Liver (tissue), 9 donors: ENCODE measurements around the gene SLCO1A2. TPM values are rescaled to one million over a fixed set of nuclear protein-coding genes. Genes with fewer than 3 reads are reported as not detected.

ENCODE experiments used
- DNase-seq: peaks from one replicate; pipeline ENCODE4 v3.0.0-alpha.2; 2017; ENCODE audit warnings: low spot score
- H3K27ac ChIP-seq, 2 donors: one replicate each; pipeline ENCODE4 v1.7.0; 2013; ENCODE audit warnings: inconsistent platforms in 2 of 2, low read length in 2 of 2, control low read depth in 1 of 2, low read depth in 1 of 2, mild to moderate bottlenecking in 1 of 2
- H3K27me3 ChIP-seq, 4 donors: one replicate each; pipeline versions ENCODE4 v1.6.1 to v1.7.0; 2013; ENCODE audit warnings: low read length in 3 of 4, inconsistent platforms in 1 of 4, mild to moderate bottlenecking in 1 of 4, moderate library complexity in 1 of 4; ENCODE audit not compliant: control insufficient read depth in 4 of 4, insufficient read depth in 4 of 4
- H3K36me3 ChIP-seq, 4 donors: one replicate each; pipeline versions ENCODE4 v1.6.1 to v1.7.0; 2013; ENCODE audit warnings: low read length in 3 of 4, mild to moderate bottlenecking in 3 of 4, low read depth in 1 of 4, moderate library complexity in 1 of 4; ENCODE audit not compliant: control insufficient read depth in 4 of 4, insufficient read depth in 3 of 4
- H3K4me1 ChIP-seq, 4 donors: one replicate each; pipeline versions ENCODE4 v1.6.1 to v1.7.0; 2013; ENCODE audit warnings: low read length in 3 of 4, mild to moderate bottlenecking in 3 of 4, moderate library complexity in 1 of 4; ENCODE audit not compliant: control insufficient read depth in 4 of 4, insufficient read depth in 4 of 4
- H3K4me3 ChIP-seq, 3 donors: one replicate each; pipeline versions ENCODE4 v1.6.1 to v1.7.0; 2013; ENCODE audit warnings: low read length in 3 of 3, control low read depth in 1 of 3, low read depth in 1 of 3, mild to moderate bottlenecking in 1 of 3
- H3K9ac ChIP-seq, 2 donors: one replicate each; pipeline ENCODE4 v1.7.0; 2013; ENCODE audit warnings: low read length in 2 of 2, mild to moderate bottlenecking in 2 of 2, moderate library complexity in 2 of 2, control low read depth in 1 of 2, low read depth in 1 of 2
- H3K9me3 ChIP-seq, 4 donors: one replicate each; pipeline versions ENCODE4 v1.6.1 to v1.7.0; 2013; ENCODE audit warnings: low read length in 3 of 4; ENCODE audit not compliant: control insufficient read depth in 4 of 4
- ATF3 ChIP-seq: IDR thresholded peaks from 2 replicates; pipeline ENCODE4 v1.6.1; 2016; ENCODE audit warnings: antibody characterized with exemption
- EGR1 ChIP-seq, 2 donors: IDR thresholded peaks; 2 replicates each; pipeline ENCODE4 v1.6.1; 2016 to 2018; ENCODE audit warnings: antibody characterized with exemption in 2 of 2, low read depth in 2 of 2
- FOXA1 ChIP-seq: IDR thresholded peaks from 2 replicates; pipeline ENCODE4 v1.6.1; 2016; ENCODE audit warnings: antibody characterized with exemption
- FOXA2 ChIP-seq: IDR thresholded peaks from 2 replicates; pipeline ENCODE4 v1.6.1; 2016; ENCODE audit warnings: antibody characterized with exemption
- GABPA ChIP-seq, 2 donors: IDR thresholded peaks in 1 of 2; conservative IDR thresholded peaks in 1 of 2; 2 replicates each; pipeline ENCODE4 v1.6.1; 2016; ENCODE audit warnings: antibody characterized with exemption in 2 of 2, mild to moderate bottlenecking in 1 of 2, moderate library complexity in 1 of 2
- HNF4A ChIP-seq, 2 donors: conservative IDR thresholded peaks; 2 replicates each; pipeline ENCODE4 v1.6.1; 2016; ENCODE audit warnings: antibody characterized with exemption in 2 of 2, mild to moderate bottlenecking in 2 of 2
- HNF4G ChIP-seq: IDR thresholded peaks from 2 replicates; pipeline ENCODE4 v1.6.1; 2016; ENCODE audit warnings: antibody characterized with exemption
- MAX ChIP-seq: IDR thresholded peaks from 2 replicates; pipeline ENCODE4 v1.6.1; 2016; ENCODE audit warnings: antibody characterized with exemption
- NR2F2 ChIP-seq: IDR thresholded peaks from 2 replicates; pipeline ENCODE4 v1.6.1; 2016; ENCODE audit warnings: antibody characterized with exemption
- RAD21 ChIP-seq, 2 donors: IDR thresholded peaks; 2 replicates each; pipeline ENCODE4 v1.6.1; 2016; ENCODE audit warnings: antibody characterized with exemption in 2 of 2, mild to moderate bottlenecking in 2 of 2
- REST ChIP-seq: IDR thresholded peaks from 2 replicates; pipeline ENCODE4 v1.6.1; 2016; ENCODE audit warnings: antibody characterized with exemption, mild to moderate bottlenecking
- RXRA ChIP-seq, 2 donors: IDR thresholded peaks; 2 replicates each; pipeline ENCODE4 v1.6.1; 2017 to 2018; ENCODE audit warnings: antibody characterized with exemption in 2 of 2, mild to moderate bottlenecking in 1 of 2
- SP1 ChIP-seq: IDR thresholded peaks from 2 replicates; pipeline ENCODE4 v1.6.1; 2018; ENCODE audit warnings: antibody characterized with exemption, mild to moderate bottlenecking
- TAF1 ChIP-seq: conservative IDR thresholded peaks from 2 replicates; pipeline ENCODE4 v1.6.1; 2016; ENCODE audit warnings: antibody characterized with exemption, mild to moderate bottlenecking
- YY1 ChIP-seq: IDR thresholded peaks from 2 replicates; pipeline ENCODE4 v1.6.1; 2016; ENCODE audit warnings: antibody characterized with exemption, mild to moderate bottlenecking
- WGBS: extraction: QIAGEN DNeasy Blood & Tissue Kit; methylation state at CpG from one replicate; pipeline ENCODE4 v1.1.7; 2013; 5-methylcytosine and 5-hydroxymethylcytosine counted together
- polyA plus RNA-seq, 2 donors: library from polyadenylated mRNA; stranded (reverse) in 1 of 2; unstranded in 1 of 2; fragments of 200-250 nt in 1 of 2; fragments of >200 nt in 1 of 2; fragmentation: Nextera tagmentation in 1 of 2; extraction: Ambion mirVana in 1 of 2; gene quantifications; one replicate each; pipeline versions ENCODE4 v1.2.1 to v1.2.3, GENCODE V29; 2013 to 2015
- total RNA-seq, 2 donors: library from RNA; depleted of rRNA; stranded (reverse); fragments of >200 nt; gene quantifications; one replicate each; pipeline ENCODE4 v1.2.3, GENCODE V29; 2014
- donor health status: healthy.
- donor health status: healthy.
- donor health status: healthy.
- donor health status: healthy.
- donor health status: healthy.

The SLCO1A2 gene
- total and polyA plus RNA-seq, 4 donors, result 0.17 to 1.8 (median 0.60) TPM; not detected in 1

- TF ChIP-seq NR2F2 (no peak), EGR1 (IDR thresholded peaks at IDR 0.05; ENCODE audit: low read depth in 2 of 2) (no peak), HNF4A (conservative IDR thresholded peaks at IDR 0.05) (no peak), FOXA2 (no peak), ATF3 (no peak), TAF1 (no peak), REST (no peak), SP1 (no peak), HNF4G (no peak), RAD21 (IDR thresholded peaks at IDR 0.05) (no peak), RXRA (IDR thresholded peaks at IDR 0.05) (no peak), FOXA1 (no peak), YY1 (no peak)
- H3K36me3 ChIP-seq, result no peaks in the 10 kb centered on the region
- no peak overlapping the region for H3K9ac ChIP-seq
- peaks cover 0 to 5% (median 4%) of the 10 kb centered on the region in 4 donors for H3K4me1 ChIP-seq
- no peaks in the 10 kb centered on the region for H3K27me3 ChIP-seq
- H3K4me3 ChIP-seq, result no peak overlapping the region
- no peak for DNase-seq
- 79% methylated on average over 4 of the region's 4 CpGs for WGBS
- H3K27ac ChIP-seq, result no peak overlapping the region
- H3K9me3 ChIP-seq, result no peaks in the 10 kb centered on the region
Observed at GRCh38 chr12:21341769-21342168, 7.1 kb upstream of the SLCO1A2 start.

- Histone ChIP-seq H3K27me3 (no peaks in the 10 kb centered on the region), H3K9me3 (no peaks in the 10 kb centered on the region), H3K27ac (no peak overlapping the region), H3K4me1 (peaks cover 0 to 16% (median 14%) of the 10 kb centered on the region in 4 donors), H3K9ac (no peak overlapping the region), H3K36me3 (no peaks in the 10 kb centered on the region), H3K4me3 (no peak overlapping the region)
- no peak for TF ChIP-seq TAF1
- TF ChIP-seq ATF3, result no peak
- TF ChIP-seq GABPA (IDR thresholded peaks at IDR 0.05 in 1 of 2, conservative IDR thresholded peaks at IDR 0.05 in 1 of 2), result no peak
- no peak for TF ChIP-seq MAX
- no peak for TF ChIP-seq HNF4G
- no peak for TF ChIP-seq EGR1 (IDR thresholded peaks at IDR 0.05; ENCODE audit: low read depth in 2 of 2)
- no peak for TF ChIP-seq FOXA2
- DNase-seq, result no peak
- 78% methylated on average over 6 of the region's 6 CpGs for WGBS
Observed at GRCh38 chr12:21340403-21340802, 5.7 kb upstream of the SLCO1A2 start.

- Histone ChIP-seq H3K9ac (no peak overlapping the region), H3K4me3 (no peak overlapping the region), H3K27ac (no peak overlapping the region), H3K9me3 (no peaks in the 10 kb centered on the region), H3K27me3 (no peaks in the 10 kb centered on the region), H3K4me1 (peaks cover 0 to 21% (median 15%) of the 10 kb centered on the region in 4 donors), H3K36me3 (no peaks in the 10 kb centered on the region)
- no peak for TF ChIP-seq HNF4A (conservative IDR thresholded peaks at IDR 0.05)
- no peak for TF ChIP-seq RXRA (IDR thresholded peaks at IDR 0.05)
- TF ChIP-seq EGR1 (IDR thresholded peaks at IDR 0.05; ENCODE audit: low read depth in 2 of 2), result no peak
- no peak for TF ChIP-seq HNF4G
- no peak for TF ChIP-seq FOXA1
- no peak for TF ChIP-seq GABPA (IDR thresholded peaks at IDR 0.05 in 1 of 2, conservative IDR thresholded peaks at IDR 0.05 in 1 of 2)
- no peak for TF ChIP-seq YY1
- TF ChIP-seq RAD21 (IDR thresholded peaks at IDR 0.05), result no peak
- TF ChIP-seq TAF1, result no peak
- DNase-seq, result no peak
- WGBS, result 86% methylated on average over 1 of the region's 1 CpG
Observed at GRCh38 chr12:21339921-21340320, 5.2 kb upstream of the SLCO1A2 start.
